H9 (cell line): ENCODE results near the gene KRTAP10-11. TPM values are rescaled to one million over a fixed set of nuclear protein-coding genes. Genes with fewer than 3 reads are reported as not detected.

Experiments
- DNase-seq: peaks from one replicate; pipeline ENCODE4 v3.0.0-alpha.2; 2017
- H2AFZ ChIP-seq: one replicate; pipeline ENCODE4 v1.6.1; 2013; ENCODE audit warnings: mild to moderate bottlenecking, low read length, control low read depth, moderate library complexity
- H2AK5ac ChIP-seq: 2 replicates; pipeline ENCODE4 v1.6.1; 2013; ENCODE audit warnings: low read length, control low read depth, mixed read lengths; ENCODE audit not compliant: insufficient read length
- H2BK120ac ChIP-seq: one replicate; pipeline ENCODE4 v1.6.1; 2013; ENCODE audit warnings: low read depth, mild to moderate bottlenecking, low read length, control low read depth, inconsistent platforms; ENCODE audit not compliant: poor library complexity, severe bottlenecking
- H2BK12ac ChIP-seq: 2 replicates; pipeline ENCODE4 v1.6.1; 2013; ENCODE audit warnings: low read length, control low read depth, mixed read lengths, low read depth; ENCODE audit not compliant: insufficient read length
- H2BK15ac ChIP-seq: 2 replicates; pipeline ENCODE4 v1.6.1; 2013; ENCODE audit warnings: low read depth, low read length, control low read depth
- H2BK20ac ChIP-seq: one replicate; pipeline ENCODE4 v1.6.1; 2013; ENCODE audit warnings: low read depth, mild to moderate bottlenecking, low read length, control low read depth, inconsistent platforms; ENCODE audit not compliant: poor library complexity, severe bottlenecking
- H2BK5ac ChIP-seq: 2 replicates; pipeline ENCODE4 v1.6.1; 2013; ENCODE audit warnings: low read length, control low read depth, mixed read lengths; ENCODE audit not compliant: insufficient read length
- H3K14ac ChIP-seq: 2 replicates; pipeline ENCODE4 v1.6.1; 2013; ENCODE audit warnings: low read length, control low read depth; ENCODE audit not compliant: insufficient read depth
- H3K18ac ChIP-seq: 2 replicates; pipeline ENCODE4 v1.6.1; 2013; ENCODE audit warnings: low read depth, mild to moderate bottlenecking, mixed read lengths, low read length, control low read depth; ENCODE audit not compliant: insufficient read length
- H3K23ac ChIP-seq: 2 replicates; pipeline ENCODE4 v1.6.1; 2013; ENCODE audit warnings: low read length, control low read depth, mixed read lengths, low read depth; ENCODE audit not compliant: insufficient read length
- H3K23me2 ChIP-seq: 2 replicates; pipeline ENCODE4 v1.6.1; 2013; ENCODE audit warnings: low read depth, mild to moderate bottlenecking, mixed read lengths, low read length, control low read depth; ENCODE audit not compliant: insufficient read length, poor library complexity, severe bottlenecking
- H3K27ac ChIP-seq: 2 replicates; pipeline ENCODE4 v1.5.1; 2013; ENCODE audit warnings: low read length, control low read depth, mixed read lengths, low read depth; ENCODE audit not compliant: insufficient read length
- H3K27me3 ChIP-seq: 2 replicates; pipeline ENCODE4 v1.6.1; 2013; ENCODE audit warnings: low read length, control low read depth, inconsistent platforms; ENCODE audit not compliant: insufficient read depth
- H3K4ac ChIP-seq: 2 replicates; pipeline ENCODE4 v1.6.1; 2013; ENCODE audit warnings: low read depth, mild to moderate bottlenecking, control low read depth, inconsistent platforms, low read length, moderate library complexity
- H3K4me1 ChIP-seq: 2 replicates; pipeline ENCODE4 v1.6.1; 2013; ENCODE audit warnings: low read length, control low read depth, inconsistent platforms; ENCODE audit not compliant: insufficient read depth
- H3K4me2 ChIP-seq: 2 replicates; pipeline ENCODE4 v1.6.1; 2013; ENCODE audit warnings: low read length, control low read depth, mixed read lengths; ENCODE audit not compliant: insufficient read length, insufficient read depth
- H3K56ac ChIP-seq: 2 replicates; pipeline ENCODE4 v1.6.1; 2013; ENCODE audit warnings: low read depth, mild to moderate bottlenecking, mixed read lengths, low read length, control low read depth; ENCODE audit not compliant: insufficient read length
- H3K79me1 ChIP-seq: 2 replicates; pipeline ENCODE4 v1.6.1; 2013; ENCODE audit warnings: low read depth, mild to moderate bottlenecking, moderate library complexity, low read length, control low read depth, inconsistent platforms; ENCODE audit not compliant: insufficient read depth, poor library complexity, severe bottlenecking
- H3K79me2 ChIP-seq: 2 replicates; pipeline ENCODE4 v1.6.1; 2013; ENCODE audit warnings: low read length, control low read depth, inconsistent platforms; ENCODE audit not compliant: insufficient read depth
- H3K9ac ChIP-seq: 2 replicates; pipeline ENCODE4 v1.6.1; 2013; ENCODE audit warnings: low read length, control low read depth, mixed read lengths; ENCODE audit not compliant: insufficient read length; ENCODE audit errors: extremely low read depth
- H3K9me3 ChIP-seq: one replicate; pipeline ENCODE4 v1.6.1; 2013; ENCODE audit warnings: low read depth, low read length, inconsistent platforms; ENCODE audit not compliant: control insufficient read depth
- H3T11ph ChIP-seq: one replicate; pipeline ENCODE4 v1.6.1; 2013; ENCODE audit warnings: mild to moderate bottlenecking, low read length, control low read depth, inconsistent platforms
- H4K20me1 ChIP-seq: one replicate; pipeline ENCODE4 v1.6.1; 2013; ENCODE audit not compliant: control insufficient read depth, insufficient read length, insufficient read depth
- H4K5ac ChIP-seq: 2 replicates; pipeline ENCODE4 v1.6.1; 2013; ENCODE audit warnings: low read depth, mild to moderate bottlenecking, mixed read lengths, low read length, control low read depth; ENCODE audit not compliant: insufficient read length
- H4K8ac ChIP-seq: replicated peaks from 2 replicates; pipeline ENCODE4 v1.6.1; 2013; ENCODE audit warnings: low read length, control low read depth, mixed read lengths, low read depth; ENCODE audit not compliant: insufficient read length
- H4K91ac ChIP-seq: 2 replicates; pipeline ENCODE4 v1.6.1; 2013; ENCODE audit warnings: low read depth, mild to moderate bottlenecking, moderate library complexity, mixed read lengths, low read length, control low read depth; ENCODE audit not compliant: insufficient read length
- H3K27ac Mint-ChIP-seq, 3 experiments: 2 replicates in 2 of 3; 3 replicates in 1 of 3; pipeline ENCODE4 v1.8.0; 2020 to 2021; ENCODE audit warnings: mixed read lengths in 3 of 3, mild to moderate bottlenecking in 1 of 3, moderate library complexity in 1 of 3
- H3K27me3 Mint-ChIP-seq: 2 replicates; pipeline ENCODE4 v1.8.0; 2021; ENCODE audit warnings: low read depth, mild to moderate bottlenecking, moderate library complexity, mixed read lengths
- H3K36me3 Mint-ChIP-seq, 3 experiments: 2 replicates in 2 of 3; 3 replicates in 1 of 3; pipeline ENCODE4 v1.8.0; 2020 to 2021; ENCODE audit warnings: low read depth in 3 of 3, mixed read lengths in 3 of 3; ENCODE audit not compliant: insufficient read depth in 1 of 3
- H3K4me1 Mint-ChIP-seq, 2 experiments: 2 replicates each; pipeline ENCODE4 v1.8.0; 2020; ENCODE audit warnings: mixed read lengths in 2 of 2
- H3K4me3 Mint-ChIP-seq, 2 experiments: 2 replicates in 1 of 2; 3 replicates in 1 of 2; pipeline ENCODE4 v1.8.0; 2020 to 2021; ENCODE audit warnings: mild to moderate bottlenecking in 2 of 2, mixed read lengths in 2 of 2, moderate library complexity in 1 of 2
- H3K9me3 Mint-ChIP-seq, 2 experiments: 2 replicates in 1 of 2; 3 replicates in 1 of 2; pipeline ENCODE4 v1.8.0; 2020; ENCODE audit warnings: mild to moderate bottlenecking in 2 of 2, mixed read lengths in 2 of 2, moderate library complexity in 1 of 2
- CTCF ChIP-seq: fragments of 200-600 bp; sonication (generic); conservative IDR thresholded peaks from 3 replicates; pipeline ENCODE4 v1.8.0; 2021; ENCODE audit warnings: antibody characterized with exemption, mild to moderate bottlenecking
- WGBS: extraction: QIAGEN DNeasy Blood & Tissue Kit; methylation state at CpG from one replicate; pipeline ENCODE4 v1.1.7; 2013; ENCODE audit warnings: missing lambda C conversion rate, low lambda C conversion rate, mixed read lengths; ENCODE audit not compliant: insufficient read length; ENCODE audit errors: extremely low coverage; 5-methylcytosine and 5-hydroxymethylcytosine counted together
- total RNA-seq: library from RNA; stranded (reverse); gene quantifications from 2 replicates; pipeline ENCODE4 v1.2.1, GENCODE V29; 2021

KRTAP10-11 gene
- total RNA-seq, 1 experiment from 2014 or later, result not detected

DNA sequence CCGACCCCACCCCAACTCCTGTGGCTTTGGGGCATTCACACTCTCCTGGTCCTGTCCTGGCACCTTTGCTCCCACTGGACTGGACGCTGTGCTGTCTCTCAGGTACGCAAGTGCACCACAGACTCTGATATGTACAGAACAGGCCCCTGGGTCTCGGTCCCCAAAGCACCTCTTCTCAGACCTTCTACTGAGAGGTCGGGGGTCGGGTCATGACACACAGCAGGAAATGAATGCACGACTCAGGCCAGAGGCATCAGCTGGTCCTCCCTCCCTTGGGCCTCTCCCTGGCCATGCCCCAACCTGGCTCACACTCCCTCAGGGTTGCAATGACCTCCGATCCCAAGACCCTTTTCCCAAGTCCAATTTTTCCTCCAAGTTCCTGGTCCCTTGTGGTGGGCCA lies 49.0 kb downstream of the KRTAP10-11 start:
- no peak for TF ChIP-seq CTCF
- Histone ChIP-seq H3K18ac (no peak overlapping the region), H3K23ac (no peak overlapping the region), H4K20me1 (no peaks in the 10 kb centered on the region), H2BK5ac (no peak overlapping the region), H3K27me3 (no peaks in the 10 kb centered on the region; the same call in 1 of the 2 replicates), H3K23me2 (no peaks in the 10 kb centered on the region), H3K27ac (no peak overlapping the region), H3K4ac (no peak overlapping the region), H3K9me3 (no peaks in the 10 kb centered on the region), H3T11ph (no peak overlapping the region), H2BK15ac (no peak overlapping the region), H2BK20ac (no peak overlapping the region), H4K5ac (no peak overlapping the region), H3K9ac (no peak overlapping the region), H3K56ac (no peak overlapping the region), H3K79me2 (no peaks in the 10 kb centered on the region), H2AFZ (no peak overlapping the region), H3K4me2 (no peak overlapping the region), H3K79me1 (no peaks in the 10 kb centered on the region), H4K8ac (no peak overlapping the region), H2BK120ac (no peak overlapping the region), H3K14ac (no peak overlapping the region), H4K91ac (no peak overlapping the region), H2AK5ac (no peak overlapping the region), H3K4me1 (peaks cover 4% of the 10 kb centered on the region; the same call in 1 of the 2 replicates), H2BK12ac (no peak overlapping the region)
- no CpG with 5 or more reads among the region's 8 CpGs for WGBS
- Mint-ChIP-seq H3K27me3 (peaks cover 5% of the 10 kb centered on the region; the same call in 1 of the 2 replicates), H3K36me3 (peaks cover 7 to 19% (median 7%) of the 10 kb centered on the region in 3 experiments; a peak in 6 of 7 replicates), H3K4me1 (peaks cover 52 to 53% of the 10 kb centered on the region in 2 experiments), H3K9me3 (peaks cover 17 to 18% of the 10 kb centered on the region in 2 experiments), H3K4me3 (no peak overlapping the region), H3K27ac (0 out of 7 replicates have a peak overlapping the region, but pooled peaks of 1 of the 3 experiments have one; percentile 18)
- peak; percentile 25 for DNase-seq
